ENCODE measurements around the gene ZBTB16. TPM values are rescaled to one million over a fixed set of nuclear protein-coding genes. Genes with fewer than 3 reads are reported as not detected.

The ZBTB16 gene
- polyA plus RNA-seq, 1 donor (not counting 4 experiments of a cell fraction or from before 2014, with no cell fraction given) = 0.18 TPM

- H2AFZ ChIP-seq (ENCODE audit: control insufficient read depth, low read length) = no peak overlapping the region
- peaks cover 14% of the 10 kb centered on the region for H3K27me3 ChIP-seq (ENCODE audit: control insufficient read depth, extremely low read depth, insufficient read depth, low read length)
- H3K9ac ChIP-seq (ENCODE audit: control insufficient read depth, extremely low read depth, insufficient read depth, low read length) = no peak overlapping the region
Measured at GRCh38 chr11:114116800-114117199, 57.3 kb downstream of the ZBTB16 start.

GRCh38 chr11:114120606-114121005 is 61.1 kb downstream of the ZBTB16 start:
- DNase-seq (ENCODE audit: low read depth, low spot score) (no peak), FAIRE-seq (no peak)
- Histone ChIP-seq H3K79me2 (ENCODE audit: control insufficient read depth, insufficient read depth, low read length) (no peaks in the 10 kb centered on the region), H2AFZ (ENCODE audit: control insufficient read depth, low read length) (no peak overlapping the region), H3K36me3 (ENCODE audit: control insufficient read depth in 2 of 2, extremely low read depth in 1 of 2, insufficient read depth in 2 of 2, low read length in 2 of 2) (no peaks in the 10 kb centered on the region), H3K9me3 (ENCODE audit: control insufficient read depth, low read depth, low read length) (no peaks in the 10 kb centered on the region), H3K4me1 (ENCODE audit: control insufficient read depth, extremely low read depth, insufficient read depth, low read length) (no peaks in the 10 kb centered on the region), H4K20me1 (ENCODE audit: control insufficient read depth, extremely low read depth, insufficient read depth, low read length) (no peaks in the 10 kb centered on the region), H3K9me1 (ENCODE audit: control insufficient read depth, extremely low read depth, insufficient read depth, low read length) (no peaks in the 10 kb centered on the region), H3K27me3 (ENCODE audit: control insufficient read depth, extremely low read depth, insufficient read depth, low read length) (peaks cover 11% of the 10 kb centered on the region), H3K9ac (ENCODE audit: control insufficient read depth, extremely low read depth, insufficient read depth, low read length) (no peak overlapping the region), H3K27ac (ENCODE audit: control insufficient read depth, insufficient read depth, low read length) (no peak overlapping the region), H3K4me2 (ENCODE audit: control insufficient read depth, extremely low read depth, insufficient read depth, low read depth, low read length) (no peak overlapping the region), H3K4me3 (ENCODE audit: control insufficient read depth in 2 of 3, extremely low read depth in 1 of 3, insufficient read depth in 2 of 3, low read depth in 1 of 3, low read length in 3 of 3) (no peak overlapping the region)
- dilution Hi-C loops (cut with MboI; ENCODE audit: extremely low pct_ligation_motif_present, low sequenced_read_pairs) = no loop called here
- TF ChIP-seq CTCF (optimal IDR thresholded peaks at IDR 0.05 in 1 of 3, IDR thresholded peaks at IDR 0.05 in 1 of 3, conservative IDR thresholded peaks at IDR 0.05 in 1 of 3; ENCODE audit: extremely low read depth in 1 of 3, insufficient read depth in 2 of 3, low read length in 3 of 3) (no peak), EZH2 (IDR thresholded peaks at IDR 0.05; ENCODE audit: low read length) (no peak)

More at GRCh38 chr11:114116800-114117199, 57.3 kb downstream of the ZBTB16 start:
- H4K20me1 ChIP-seq (ENCODE audit: control insufficient read depth, extremely low read depth, insufficient read depth, low read length) = no peaks in the 10 kb centered on the region
- H3K9me1 ChIP-seq (ENCODE audit: control insufficient read depth, extremely low read depth, insufficient read depth, low read length) = no peaks in the 10 kb centered on the region
- no peak for DNase-seq (ENCODE audit: low read depth, low spot score)
- H3K9me3 ChIP-seq (ENCODE audit: control insufficient read depth, low read depth, low read length) = no peaks in the 10 kb centered on the region
- dilution Hi-C loops (cut with MboI; ENCODE audit: extremely low pct_ligation_motif_present, low sequenced_read_pairs) = no loop called here
- no peak for FAIRE-seq
- no peaks in the 10 kb centered on the region for H3K36me3 ChIP-seq (ENCODE audit: control insufficient read depth in 2 of 2, extremely low read depth in 1 of 2, insufficient read depth in 2 of 2, low read length in 2 of 2)
- no peaks in the 10 kb centered on the region for H3K4me1 ChIP-seq (ENCODE audit: control insufficient read depth, extremely low read depth, insufficient read depth, low read length)
- no peak overlapping the region for H3K4me2 ChIP-seq (ENCODE audit: control insufficient read depth, extremely low read depth, insufficient read depth, low read depth, low read length)
- TF ChIP-seq EZH2 (IDR thresholded peaks at IDR 0.05; ENCODE audit: low read length) (no peak), CTCF (optimal IDR thresholded peaks at IDR 0.05 in 1 of 3, IDR thresholded peaks at IDR 0.05 in 1 of 3, conservative IDR thresholded peaks at IDR 0.05 in 1 of 3; ENCODE audit: extremely low read depth in 1 of 3, insufficient read depth in 2 of 3, low read length in 3 of 3) (no peak)
- H3K27ac ChIP-seq (ENCODE audit: control insufficient read depth, insufficient read depth, low read length) = no peak overlapping the region
- H3K79me2 ChIP-seq (ENCODE audit: control insufficient read depth, insufficient read depth, low read length) = no peaks in the 10 kb centered on the region
- H3K4me3 ChIP-seq (ENCODE audit: control insufficient read depth in 2 of 3, extremely low read depth in 1 of 3, insufficient read depth in 2 of 3, low read depth in 1 of 3, low read length in 3 of 3) = no peak overlapping the region
